KBM-7 (cell line): ENCODE results near the gene CHRNB4.
A peak's percentile ranks its signal among the peaks of the same experiment; 100 is the strongest.

Experiments used
- DNase-seq: peaks from one replicate; pipeline ENCODE4 v3.0.0-alpha.2; 2015
- in situ Hi-C: fragments of 300-500 bp; cut with MboI; formaldehyde crosslinking; loops from 2 replicates; pipeline ENCODE4 v1.14.3; 2020; ENCODE audit warnings: low sequenced_read_pairs, low pct_unique_long_range_greater_than_20kb, mixed read lengths

The CHRNB4 gene

GRCh38 chr15:78637776-78638435 lies 3.1 kb downstream of the CHRNB4 start:
- no peak for DNase-seq
- in situ Hi-C loops = no loop called here

DNA sequence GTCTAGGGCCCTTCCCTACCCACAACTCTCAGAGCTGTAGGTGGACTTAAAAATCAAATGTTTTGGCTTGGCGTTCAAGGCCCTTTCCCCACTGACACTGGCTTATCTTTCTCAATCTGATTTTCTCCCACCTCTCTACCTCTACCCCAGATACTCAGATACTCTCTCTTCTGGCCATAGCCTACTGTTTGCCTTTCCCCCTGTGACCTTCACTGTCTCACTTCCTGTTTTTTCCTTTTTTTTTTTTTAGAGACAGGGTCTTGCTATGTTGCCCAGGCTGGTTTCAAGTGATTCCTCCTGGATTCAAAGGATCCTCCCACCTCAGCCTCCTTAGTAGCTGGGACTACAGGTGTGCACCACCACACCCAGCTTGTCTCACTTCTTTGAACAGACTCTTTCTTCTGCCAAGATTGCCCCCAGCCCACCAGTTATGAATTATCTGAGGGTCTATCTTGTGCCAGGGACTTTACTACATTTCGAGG lies 4.6 kb downstream of the CHRNB4 start:
- DNase-seq = no peak
- in situ Hi-C loops = no loop called here

DNA sequence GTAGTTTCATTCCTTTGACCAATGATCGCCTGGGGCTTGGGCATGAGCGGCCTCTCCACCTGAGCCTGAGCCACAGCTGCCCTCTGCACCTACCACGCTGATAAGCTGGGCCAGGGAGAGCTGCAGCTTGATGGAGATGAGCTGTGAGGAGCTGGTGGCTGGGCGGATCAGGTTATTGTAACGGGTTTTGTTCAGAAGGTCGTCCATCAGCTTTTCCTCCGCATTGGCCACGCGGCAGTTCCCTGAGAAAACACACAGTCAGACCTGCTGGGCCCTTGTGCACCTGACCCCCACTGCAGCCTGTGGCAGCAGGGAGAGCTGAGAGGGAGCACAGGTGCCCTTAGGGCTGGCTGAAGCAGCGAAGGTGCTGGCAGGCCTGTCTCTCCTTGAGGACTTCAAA lies 5.7 kb downstream of the CHRNB4 start:
- in situ Hi-C loops = no loop called here
- DNase-seq = no peak

GRCh38 chr15:78634210-78635145 lies 6.5 kb downstream of the CHRNB4 start:
- no peak for DNase-seq
- in situ Hi-C loops = no loop called here

- no peak for DNase-seq
- in situ Hi-C loops = no loop called here
These were observed 7.7 kb downstream of the CHRNB4 start for GRCh38 chr15:78633348-78633747.

GRCh38 chr15:78630886-78631633 lies 9.9 kb downstream of the CHRNB4 start:
- in situ Hi-C loops = no loop called here
- no peak for DNase-seq

DNA sequence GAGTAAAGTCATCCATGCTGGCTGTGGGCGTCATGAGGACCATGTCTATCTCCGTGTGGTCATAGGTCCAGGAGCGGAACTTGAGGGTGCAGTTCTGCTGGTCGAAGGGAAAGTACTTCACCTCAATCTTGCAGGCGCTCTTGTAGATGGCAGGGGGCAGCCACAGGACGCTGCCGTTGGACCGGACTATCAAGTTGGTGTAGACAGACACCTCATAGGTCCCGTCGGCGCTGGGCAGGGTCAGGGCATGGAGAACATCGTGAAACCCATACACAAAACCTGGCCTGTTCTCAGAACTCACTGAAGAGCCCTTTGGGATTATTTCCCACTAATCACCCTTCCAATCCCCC lies 11.3 kb downstream of the CHRNB4 start:
- no peak for DNase-seq
- in situ Hi-C loops = no loop called here

DNA sequence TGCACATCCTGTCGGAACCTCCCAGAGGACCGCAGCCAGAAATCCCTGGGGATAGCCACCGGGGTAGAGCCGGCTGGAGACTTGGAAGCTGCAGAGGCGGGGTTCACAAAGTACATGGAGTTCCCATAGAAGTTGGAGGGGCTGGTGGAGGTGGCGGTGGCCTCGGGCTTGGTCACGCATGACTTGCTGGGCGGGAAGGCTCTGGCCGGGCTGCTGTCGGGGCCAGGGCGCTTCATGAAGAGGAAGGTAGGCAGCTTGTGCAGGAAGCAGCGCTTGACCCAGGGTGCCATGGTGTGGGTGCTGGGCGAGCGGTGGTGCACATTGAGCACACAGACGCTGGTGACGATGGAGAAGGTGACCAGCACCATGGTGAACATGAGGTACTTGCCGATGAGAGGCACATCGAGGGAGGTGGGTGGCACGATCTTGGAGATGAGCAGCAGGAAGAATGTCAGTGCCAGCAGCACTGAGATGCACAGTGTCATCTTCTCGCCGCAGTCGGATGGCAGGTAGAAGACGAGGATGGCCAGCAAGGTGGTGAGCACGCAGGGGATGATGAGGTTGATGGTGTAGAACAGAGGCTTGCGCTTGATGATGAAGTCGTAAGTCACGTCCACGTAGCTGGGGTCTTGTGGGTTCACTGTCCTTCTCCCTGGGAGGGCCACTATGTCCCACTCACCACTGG lies 11.8 kb downstream of the CHRNB4 start:
- no peak for DNase-seq
- in situ Hi-C loops = no loop called here

DNA sequence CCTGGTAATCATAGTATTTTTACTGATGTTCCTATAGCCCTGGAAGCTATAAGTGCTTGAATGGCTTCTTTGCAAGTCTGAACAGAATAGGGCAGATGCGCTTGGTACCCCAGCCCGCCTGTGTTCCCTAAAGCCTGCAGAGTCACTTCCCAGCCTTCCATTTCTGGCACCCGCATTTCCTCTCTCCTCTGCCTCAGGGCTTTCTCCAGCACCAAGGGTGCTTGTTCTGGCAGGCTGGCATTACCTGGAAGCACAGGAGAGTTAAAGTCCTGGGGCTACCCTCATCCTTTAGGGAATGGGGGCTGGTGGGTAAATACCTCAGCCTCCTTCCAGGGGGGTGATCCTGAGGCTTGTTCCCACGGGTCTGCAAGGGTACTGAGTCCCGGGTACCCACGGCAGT lies 12.8 kb downstream of the CHRNB4 start:
- no peak for DNase-seq
- in situ Hi-C loops = no loop called here

DNA sequence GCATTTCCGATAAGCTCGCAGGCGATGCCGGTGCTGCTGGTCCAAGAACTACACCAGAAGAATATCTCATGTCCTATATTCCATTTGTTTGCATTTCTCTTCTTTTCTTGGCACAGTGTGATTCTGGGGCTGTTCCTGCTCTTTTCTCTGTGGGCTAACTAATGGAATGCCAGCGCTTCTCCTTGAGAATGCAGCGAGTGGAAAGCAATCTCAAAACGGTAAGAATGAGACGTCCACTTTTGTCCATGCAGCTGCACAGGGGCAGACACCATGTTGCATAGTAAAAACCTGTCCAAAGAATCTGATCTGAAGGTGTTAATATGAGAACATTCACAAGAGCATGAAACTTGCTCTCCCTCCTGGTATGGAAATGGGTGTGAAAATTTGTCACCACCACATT lies 13.7 kb downstream of the CHRNB4 start:
- no peak for DNase-seq
- in situ Hi-C loops = no loop called here

GRCh38 chr15:78626381-78626995 lies 14.5 kb downstream of the CHRNB4 start:
- DNase-seq = no peak
- in situ Hi-C loops = no loop called here

- in situ Hi-C loops = no loop called here
- peak; percentile 43 for DNase-seq
These were observed 15.3 kb downstream of the CHRNB4 start for GRCh38 chr15:78625606-78626280.

DNA sequence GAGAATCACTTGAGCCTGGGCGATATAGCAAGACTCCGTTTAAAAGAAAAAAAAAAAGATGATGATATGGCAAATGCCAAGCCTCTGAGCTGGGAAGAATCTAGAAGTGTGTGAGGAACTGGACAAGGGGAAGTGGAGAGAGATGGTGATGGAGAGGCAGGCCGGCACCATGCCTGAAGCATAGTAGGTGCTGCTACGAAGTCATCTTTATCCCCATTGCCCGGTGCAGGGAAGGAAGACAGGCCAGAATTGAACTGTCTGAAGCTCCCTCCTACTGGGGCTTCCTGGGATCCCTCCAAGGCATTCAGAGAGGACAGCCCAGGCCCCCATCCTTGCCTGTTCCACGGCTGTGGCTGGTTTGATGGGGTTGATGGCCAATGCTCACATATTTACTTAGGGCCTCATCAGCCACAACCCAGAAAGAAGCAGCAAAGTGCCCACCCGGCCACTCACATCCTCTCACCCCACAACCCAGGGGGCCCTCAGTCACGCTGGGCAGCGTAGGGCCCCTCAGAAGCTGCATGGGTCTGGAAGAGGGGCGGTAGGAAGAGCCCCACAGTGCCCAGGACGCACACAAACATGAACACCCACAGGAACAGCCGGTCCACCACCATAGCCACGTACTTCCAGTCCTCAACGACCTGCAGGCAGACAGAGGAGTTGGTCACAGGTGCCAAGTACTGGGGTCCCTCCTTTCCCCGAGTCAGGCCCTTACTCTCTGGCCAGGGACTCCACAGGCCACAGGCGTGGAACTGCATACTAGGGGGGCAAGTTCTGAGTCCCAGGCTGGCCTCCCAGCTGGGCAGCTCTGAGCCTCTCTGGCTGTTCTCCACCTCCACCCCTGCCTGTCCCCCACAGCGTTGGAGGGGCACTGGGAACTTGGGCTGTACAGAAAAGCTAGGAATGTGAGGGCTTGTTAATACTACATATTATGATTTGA lies 16.1 kb downstream of the CHRNB4 start:
- no peak for DNase-seq
- in situ Hi-C loops = no loop called here

DNA sequence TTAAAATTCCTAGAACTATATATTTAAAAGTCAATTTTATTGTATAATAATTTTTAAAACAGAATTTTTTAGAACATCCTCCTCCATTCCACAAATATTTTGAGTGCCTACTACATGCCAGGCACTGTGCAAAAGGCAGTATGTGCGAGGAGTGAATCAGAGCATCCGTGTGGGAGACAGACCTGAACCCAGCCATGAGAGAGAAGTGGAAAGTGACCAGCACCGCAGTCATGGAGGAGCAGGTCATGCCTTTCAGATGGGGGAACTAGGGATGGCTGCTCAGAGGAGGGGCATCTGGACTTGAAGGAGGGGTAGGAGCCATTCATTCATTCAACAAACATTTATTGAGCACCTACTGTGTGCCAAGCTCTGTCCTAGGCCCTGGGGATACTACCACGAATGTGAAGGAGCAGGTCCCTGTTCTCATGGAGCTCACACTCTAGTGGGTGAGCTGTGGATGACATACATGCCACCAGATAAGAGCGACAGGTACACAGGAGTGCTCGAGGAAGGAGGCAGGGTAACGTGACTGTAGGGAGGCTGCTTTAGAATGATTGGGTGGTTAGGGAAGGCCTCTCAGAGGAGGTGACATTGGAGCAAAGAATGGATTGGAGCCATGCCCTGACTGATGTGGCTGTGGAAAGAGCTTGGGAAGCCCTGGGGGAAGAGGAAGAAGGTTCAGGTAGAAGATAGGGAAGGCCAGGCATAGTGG lies 17.1 kb downstream of the CHRNB4 start:
- in situ Hi-C loops = no loop called here

GRCh38 chr15:78621810-78622402 lies 19.1 kb downstream of the CHRNB4 start:
- in situ Hi-C loops = no loop called here
- no peak for DNase-seq

More for the DNA sequence above, 17.1 kb downstream of the CHRNB4 start:
- no peak for DNase-seq
